Stimulated activated naive CD4-positive, alpha-beta T cell treated with Interleukin-2 at 50 U/mL for 16 hours (primary cell): ENCODE data around the gene CEP55.
"Not testable (repeated sequence)": the region's sequence is repeated elsewhere in the genome, so short reads cannot be mapped to it uniquely, and the experiment has no call there.

Source experiments
- DNase-seq: peaks from one replicate; lab custom pipeline; 2025; lab: John Stamatoyannopoulos, UW

The CEP55 gene

GRCh38 chr10:93513091-93513490 is 16.7 kb downstream of the CEP55 start:
- DNase-seq: no peak

- DNase-seq: no peak
Measured at GRCh38 chr10:93514521-93514920, 18.1 kb downstream of the CEP55 start.

GRCh38 chr10:93515071-93516005 is 18.9 kb downstream of the CEP55 start:
- DNase-seq: no peak

- no peak for DNase-seq
Measured at GRCh38 chr10:93516006-93516380, 19.6 kb downstream of the CEP55 start.

GRCh38 chr10:93518531-93518930 is 22.1 kb downstream of the CEP55 start:
- DNase-seq: no peak

GRCh38 chr10:93535293-93535692 is 38.9 kb downstream of the CEP55 start:
- DNase-seq: no peak

GRCh38 chr10:93540871-93541270 is 44.5 kb downstream of the CEP55 start:
- not testable (repeated sequence) for DNase-seq

GRCh38 chr10:93541402-93542357 is 45.3 kb downstream of the CEP55 start:
- DNase-seq: no peak

GRCh38 chr10:93542358-93542791 is 46.0 kb downstream of the CEP55 start:
- DNase-seq: no peak

GRCh38 chr10:93546995-93547394 is 50.6 kb downstream of the CEP55 start:
- not testable (repeated sequence) for DNase-seq

- no peak for DNase-seq
Measured at GRCh38 chr10:93547522-93547921, 51.1 kb downstream of the CEP55 start.

- no peak for DNase-seq
Measured at GRCh38 chr10:93548376-93549071, 52.1 kb downstream of the CEP55 start.

GRCh38 chr10:93550606-93551005 is 54.2 kb downstream of the CEP55 start:
- no peak for DNase-seq

- no peak for DNase-seq
Measured at GRCh38 chr10:93552780-93553179, 56.4 kb downstream of the CEP55 start.

GRCh38 chr10:93553482-93554315 is 57.3 kb downstream of the CEP55 start:
- no peak for DNase-seq

GRCh38 chr10:93554316-93554663 is 57.9 kb downstream of the CEP55 start:
- DNase-seq: no peak

GRCh38 chr10:93554760-93555432 is 58.5 kb downstream of the CEP55 start:
- DNase-seq: peak; percentile 5

- DNase-seq: no peak
Measured at GRCh38 chr10:93559490-93559889, 63.1 kb downstream of the CEP55 start.

GRCh38 chr10:93560541-93560940 is 64.1 kb downstream of the CEP55 start:
- no peak for DNase-seq

GRCh38 chr10:93565446-93565845 is 69.0 kb downstream of the CEP55 start:
- no peak for DNase-seq
